ENCODE results near the gene PCYT2. TPM values are rescaled to one million over a fixed set of nuclear protein-coding genes. Genes with fewer than 3 reads are reported as not detected.

The PCYT2 gene
- total and polyA plus RNA-seq, 9 of the 15 experiments (the other 6 are each of a cell fraction or from before 2014, with no cell fraction given) = 0.92 to 134 (median 82.5) TPM

GRCh38 chr17:81870131-81870980 is 40.8 kb downstream of the PCYT2 start (continued):
- TF ChIP-seq ZNF224 (CRISPR knock-in tag; IDR thresholded peaks at IDR 0.05) = no peak
- no peak for TF ChIP-seq KDM2B (CRISPR knock-in tag; IDR thresholded peaks at IDR 0.05)
- no peak for TF ChIP-seq HIVEP1 (CRISPR knock-in tag; IDR thresholded peaks at IDR 0.05)
- TF ChIP-seq NFIX (CRISPR knock-in tag; IDR thresholded peaks at IDR 0.05; ENCODE audit: low read depth) = no peak
- no peak; the same call in 1 of the 2 replicates for TF ChIP-seq HNRNPL (IDR thresholded peaks at IDR 0.05; ENCODE audit: low read depth, low read length)
- TF ChIP-seq HDAC3 (IDR thresholded peaks at IDR 0.05; ENCODE audit: borderline replicate concordance, partially characterized antibody) = no peak
- no peak for TF ChIP-seq ILK (tag; IDR thresholded peaks at IDR 0.05; ENCODE audit: borderline replicate concordance, low read depth)
- TF ChIP-seq SIN3B (IDR thresholded peaks at IDR 0.05; ENCODE audit: low read depth) = 0 out of 2 replicates have a peak, but pooled peaks have one; percentile 20
- TF ChIP-seq JUN (IDR thresholded peaks at IDR 0.05; ENCODE audit: borderline replicate concordance, low read depth, low read length) = no peak
- no peak for TF ChIP-seq JUN (CRISPR knock-in tag; IDR thresholded peaks at IDR 0.05; ENCODE audit: borderline replicate concordance)
- no peak for TF ChIP-seq CREB5 (CRISPR knock-in tag; IDR thresholded peaks at IDR 0.05)
- no peak for TF ChIP-seq MLX (CRISPR knock-in tag; conservative IDR thresholded peaks at IDR 0.05)
- TF ChIP-seq DIDO1 (tag; IDR thresholded peaks at IDR 0.05; ENCODE audit: low read depth) = no peak
- TF ChIP-seq SAFB (IDR thresholded peaks at IDR 0.05; ENCODE audit: borderline replicate concordance, low read depth, low read length) = no peak
- no peak for TF ChIP-seq HSF4 (CRISPR knock-in tag; IDR thresholded peaks at IDR 0.05; ENCODE audit: borderline replicate concordance)
- peak; percentile 78 for TF ChIP-seq GATAD2B (IDR thresholded peaks at IDR 0.05; ENCODE audit: borderline replicate concordance)
- TF ChIP-seq NRF1 (conservative IDR thresholded peaks at IDR 0.05 in 1 of 2, IDR thresholded peaks at IDR 0.05 in 1 of 2) = no peak
- TF ChIP-seq ATF2 (CRISPR knock-in tag; IDR thresholded peaks at IDR 0.05) = no peak
- TF ChIP-seq KAT7 (CRISPR knock-in tag; IDR thresholded peaks at IDR 0.05; ENCODE audit: borderline replicate concordance) = 0 out of 2 replicates have a peak, but pooled peaks have one; percentile 58
- peak; percentile 11 for TF ChIP-seq CXXC5 (CRISPR knock-in tag; IDR thresholded peaks at IDR 0.05)
- no peak for TF ChIP-seq SLC30A9 (CRISPR knock-in tag; IDR thresholded peaks at IDR 0.05)
- no peak for TF ChIP-seq CREM (IDR thresholded peaks at IDR 0.05; ENCODE audit: low read depth)
- TF ChIP-seq ZKSCAN1 (IDR thresholded peaks at IDR 0.05; ENCODE audit: low read depth, low read length) = no peak
- TF ChIP-seq NFATC3 (IDR thresholded peaks at IDR 0.05) = no peak
